Measurements from ENCODE around the gene CSF3.
A peak's percentile ranks its signal among the peaks of the same experiment; 100 is the strongest.

DNA sequence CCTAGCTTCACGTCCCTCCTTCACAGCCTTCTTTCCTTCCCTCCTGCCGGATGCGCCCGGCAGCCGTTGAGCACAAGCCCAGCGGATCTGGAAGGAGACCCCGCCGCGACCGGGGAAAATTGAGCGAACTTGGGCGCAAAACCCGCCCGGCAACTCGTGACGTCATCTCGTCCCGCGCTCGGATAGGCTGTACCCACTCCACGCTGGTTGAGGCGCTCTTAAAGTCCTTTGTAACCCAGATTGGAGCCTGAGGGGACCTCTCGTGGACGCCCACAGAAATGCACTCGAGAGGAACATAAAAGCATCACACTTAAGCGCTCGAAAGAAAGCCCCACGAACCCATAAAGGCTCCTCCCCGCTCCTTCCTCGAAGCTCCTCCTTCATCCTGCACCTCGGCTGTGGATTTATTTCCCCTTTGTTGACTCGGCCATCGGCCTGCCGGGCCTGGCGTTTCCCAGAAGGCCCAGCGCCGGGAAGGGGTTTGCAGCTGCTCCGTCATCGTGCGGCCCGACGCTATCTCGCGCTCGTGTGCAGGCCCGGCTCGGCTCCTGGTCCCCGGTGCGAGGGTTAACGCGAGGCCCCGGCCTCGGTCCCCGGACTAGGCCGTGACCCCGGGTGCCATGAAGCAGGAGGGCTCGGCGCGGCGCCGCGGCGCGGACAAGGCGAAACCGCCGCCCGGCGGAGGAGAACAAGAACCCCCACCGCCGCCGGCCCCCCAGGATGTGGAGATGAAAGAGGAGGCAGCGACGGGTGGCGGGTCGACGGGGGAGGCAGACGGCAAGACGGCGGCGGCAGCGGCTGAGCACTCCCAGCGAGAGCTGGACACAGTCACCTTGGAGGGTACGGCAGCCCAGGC lies 34.7 kb upstream of the CSF3 start, which contains the start of gene PSMD3:
- TF ChIP-seq, protein P1, sequence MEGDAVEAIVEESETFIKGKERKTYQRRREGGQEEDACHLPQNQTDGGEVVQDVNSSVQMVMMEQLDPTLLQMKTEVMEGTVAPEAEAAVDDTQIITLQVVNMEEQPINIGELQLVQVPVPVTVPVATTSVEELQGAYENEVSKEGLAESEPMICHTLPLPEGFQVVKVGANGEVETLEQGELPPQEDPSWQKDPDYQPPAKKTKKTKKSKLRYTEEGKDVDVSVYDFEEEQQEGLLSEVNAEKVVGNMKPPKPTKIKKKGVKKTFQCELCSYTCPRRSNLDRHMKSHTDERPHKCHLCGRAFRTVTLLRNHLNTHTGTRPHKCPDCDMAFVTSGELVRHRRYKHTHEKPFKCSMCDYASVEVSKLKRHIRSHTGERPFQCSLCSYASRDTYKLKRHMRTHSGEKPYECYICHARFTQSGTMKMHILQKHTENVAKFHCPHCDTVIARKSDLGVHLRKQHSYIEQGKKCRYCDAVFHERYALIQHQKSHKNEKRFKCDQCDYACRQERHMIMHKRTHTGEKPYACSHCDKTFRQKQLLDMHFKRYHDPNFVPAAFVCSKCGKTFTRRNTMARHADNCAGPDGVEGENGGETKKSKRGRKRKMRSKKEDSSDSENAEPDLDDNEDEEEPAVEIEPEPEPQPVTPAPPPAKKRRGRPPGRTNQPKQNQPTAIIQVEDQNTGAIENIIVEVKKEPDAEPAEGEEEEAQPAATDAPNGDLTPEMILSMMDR (conservative IDR thresholded peaks at IDR 0.05; ENCODE audit: low read length): peak; percentile 79
- TF ChIP-seq EZH2phosphoT487 (IDR thresholded peaks at IDR 0.05; ENCODE audit: borderline replicate concordance, low read depth, low read length): no peak
